HG03469 (cell line): ENCODE data around the gene SIX2.

Experiments
- ATAC-seq: cut with Tn5 transposase; IDR thresholded peaks from one replicate; pipeline ENCODE4 v1.9.1; 2021; ENCODE audit warnings: mild to moderate bottlenecking, moderate library complexity, moderate number of reproducible peaks; ENCODE audit not compliant: unreplicated experiment

The SIX2 gene

GRCh38 chr2:45024097-45024496, 14.8 kb upstream of the SIX2 start:
- no peak for ATAC-seq

- ATAC-seq: no peak
Observed at GRCh38 chr2:45020439-45020838, 11.2 kb upstream of the SIX2 start.

- ATAC-seq: no peak
Observed at GRCh38 chr2:45018023-45018422, 8.8 kb upstream of the SIX2 start.

GRCh38 chr2:45014831-45015230, 5.6 kb upstream of the SIX2 start:
- ATAC-seq: no peak

- no peak for ATAC-seq
Observed at GRCh38 chr2:45014016-45014702, 4.9 kb upstream of the SIX2 start.

- ATAC-seq: no peak
Observed at GRCh38 chr2:45013229-45014015, 4.2 kb upstream of the SIX2 start.

GRCh38 chr2:45012733-45013132, 3.5 kb upstream of the SIX2 start:
- ATAC-seq: no peak

- ATAC-seq: no peak
Observed at GRCh38 chr2:45011621-45012602, 2.7 kb upstream of the SIX2 start.

- no peak for ATAC-seq
Observed at GRCh38 chr2:45011121-45011520, 1.9 kb upstream of the SIX2 start.

- no peak for ATAC-seq
Observed at GRCh38 chr2:45010702-45011012, 1.4 kb upstream of the SIX2 start.

- ATAC-seq: no peak
Observed at GRCh38 chr2:45009928-45010701, 863 bp upstream of the SIX2 start.

- no peak for ATAC-seq
Observed at GRCh38 chr2:45008296-45009129, 739 bp downstream of the SIX2 start.

- ATAC-seq: no peak
Observed at GRCh38 chr2:45007961-45008295, 1.3 kb downstream of the SIX2 start.

GRCh38 chr2:45006942-45007287, 2.3 kb downstream of the SIX2 start:
- ATAC-seq: no peak

- no peak for ATAC-seq
Observed at GRCh38 chr2:45006041-45006941, 3.0 kb downstream of the SIX2 start.

GRCh38 chr2:45005261-45006002, 3.8 kb downstream of the SIX2 start:
- ATAC-seq: no peak

- ATAC-seq: no peak
Observed at GRCh38 chr2:45004562-45005191, 4.6 kb downstream of the SIX2 start.
